HepG2 (cell line): ENCODE measurements around the gene CAPZB.

Experiments used
- EHMT2 ChIP-seq: fragments of 200-600 bp; sonication (generic); IDR thresholded peaks from 2 replicates; pipeline ENCODE4 v1.7.0; 2017; ENCODE audit warnings: antibody characterized with exemption, low read depth, low read length, borderline replicate concordance
- FOXK2 ChIP-seq: fragments of 450-650 bp; IDR thresholded peaks from 2 replicates; pipeline ENCODE4 v1.6.1; 2016
- GABPB1 ChIP-seq: IDR thresholded peaks from 2 replicates; pipeline ENCODE4 v1.6.1; 2016; ENCODE audit warnings: mild to moderate bottlenecking, missing genetic modification reagents, moderate library complexity, missing compliant biosample characterization
- MED8 ChIP-seq: sonication (generic); formaldehyde crosslinking; IDR thresholded peaks from 2 replicates; pipeline ENCODE4 v1.8.1; 2023; ENCODE audit warnings: mild to moderate bottlenecking, missing genetic modification reagents; ENCODE audit not compliant: insufficient replicate concordance
- SKI ChIP-seq: fragments of 450-650 bp; IDR thresholded peaks from one replicate; pipeline ENCODE4 v1.6.1; 2018; ENCODE audit warnings: mild to moderate bottlenecking; ENCODE audit not compliant: partially characterized antibody
- STAT5B ChIP-seq: sonication (generic); formaldehyde crosslinking; IDR thresholded peaks from 2 replicates; pipeline ENCODE4 v1.4.0; 2020; ENCODE audit warnings: missing genetic modification reagents
- ZZZ3 ChIP-seq: sonication (generic); formaldehyde crosslinking; IDR thresholded peaks from 2 replicates; pipeline ENCODE4 v1.4.0; 2020; ENCODE audit warnings: missing genetic modification reagents, mild to moderate bottlenecking, borderline replicate concordance
- TF ChIP-seq, protein P1 (sequence below): IDR thresholded peaks from 2 replicates; pipeline ENCODE4 v1.6.1; 2016; ENCODE audit warnings: low read depth, borderline replicate concordance
- TF ChIP-seq, protein P2 (sequence below): sonication (generic); formaldehyde crosslinking; IDR thresholded peaks from 2 replicates; pipeline ENCODE4 v1.4.0; 2020; ENCODE audit warnings: missing genetic modification reagents, borderline replicate concordance

DNA sequence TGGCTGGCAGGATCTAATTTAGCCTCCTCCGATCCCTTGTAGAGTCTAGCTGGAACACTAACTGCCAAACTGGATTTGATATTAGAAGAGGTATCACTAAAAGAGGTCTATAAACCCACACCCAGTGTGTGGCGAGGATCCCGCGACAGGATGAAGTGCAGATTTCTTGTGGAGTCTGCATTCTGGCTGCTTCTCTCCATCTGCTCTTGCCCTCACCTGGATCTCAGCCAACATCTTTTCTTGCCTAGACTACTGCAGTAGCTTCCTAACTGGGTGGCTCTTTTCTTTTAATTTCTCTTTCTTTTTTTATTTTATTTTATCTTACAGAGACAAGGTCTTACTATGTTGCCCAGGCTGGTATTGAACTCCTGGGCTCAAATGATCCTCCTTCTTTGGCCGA, 48.9 kb upstream of the CAPZB start:
- TF ChIP-seq STAT5B (CRISPR knock-in tag) = no peak
- TF ChIP-seq FOXK2 = no peak
- no peak for TF ChIP-seq SKI
- no peak for TF ChIP-seq MED8 (CRISPR knock-in tag)
- TF ChIP-seq, protein P1, sequence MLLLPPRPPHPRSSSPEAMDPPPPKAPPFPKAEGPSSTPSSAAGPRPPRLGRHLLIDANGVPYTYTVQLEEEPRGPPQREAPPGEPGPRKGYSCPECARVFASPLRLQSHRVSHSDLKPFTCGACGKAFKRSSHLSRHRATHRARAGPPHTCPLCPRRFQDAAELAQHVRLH (CRISPR knock-in tag) = no peak
- no peak for TF ChIP-seq ZZZ3 (CRISPR knock-in tag)
- no peak for TF ChIP-seq GABPB1 (CRISPR knock-in tag)
- TF ChIP-seq, protein P2, sequence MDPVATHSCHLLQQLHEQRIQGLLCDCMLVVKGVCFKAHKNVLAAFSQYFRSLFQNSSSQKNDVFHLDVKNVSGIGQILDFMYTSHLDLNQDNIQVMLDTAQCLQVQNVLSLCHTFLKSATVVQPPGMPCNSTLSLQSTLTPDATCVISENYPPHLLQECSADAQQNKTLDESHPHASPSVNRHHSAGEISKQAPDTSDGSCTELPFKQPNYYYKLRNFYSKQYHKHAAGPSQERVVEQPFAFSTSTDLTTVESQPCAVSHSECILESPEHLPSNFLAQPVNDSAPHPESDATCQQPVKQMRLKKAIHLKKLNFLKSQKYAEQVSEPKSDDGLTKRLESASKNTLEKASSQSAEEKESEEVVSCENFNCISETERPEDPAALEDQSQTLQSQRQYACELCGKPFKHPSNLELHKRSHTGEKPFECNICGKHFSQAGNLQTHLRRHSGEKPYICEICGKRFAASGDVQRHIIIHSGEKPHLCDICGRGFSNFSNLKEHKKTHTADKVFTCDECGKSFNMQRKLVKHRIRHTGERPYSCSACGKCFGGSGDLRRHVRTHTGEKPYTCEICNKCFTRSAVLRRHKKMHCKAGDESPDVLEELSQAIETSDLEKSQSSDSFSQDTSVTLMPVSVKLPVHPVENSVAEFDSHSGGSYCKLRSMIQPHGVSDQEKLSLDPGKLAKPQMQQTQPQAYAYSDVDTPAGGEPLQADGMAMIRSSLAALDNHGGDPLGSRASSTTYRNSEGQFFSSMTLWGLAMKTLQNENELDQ = no peak
- no peak for TF ChIP-seq EHMT2
